Neural progenitor cell (in vitro differentiated cells): ENCODE results near the gene ADRA1B.

ENCODE experiments used
- EZH2 ChIP-seq: fragments of 200-600 bp; sonication (generic); IDR thresholded peaks from 2 replicates; pipeline ENCODE4 v1.6.1; 2017; ENCODE audit warnings: antibody characterized with exemption, mild to moderate bottlenecking, moderate library complexity
- TF ChIP-seq, protein P1 (sequence below): fragments of 200-600 bp; sonication (generic); IDR thresholded peaks from 2 replicates; pipeline ENCODE4 v1.5.1; 2017; ENCODE audit warnings: antibody characterized with exemption, mild to moderate bottlenecking

GRCh38 chr5:159893040-159893695 is 23.1 kb upstream of the ADRA1B start:
- TF ChIP-seq, protein P1, sequence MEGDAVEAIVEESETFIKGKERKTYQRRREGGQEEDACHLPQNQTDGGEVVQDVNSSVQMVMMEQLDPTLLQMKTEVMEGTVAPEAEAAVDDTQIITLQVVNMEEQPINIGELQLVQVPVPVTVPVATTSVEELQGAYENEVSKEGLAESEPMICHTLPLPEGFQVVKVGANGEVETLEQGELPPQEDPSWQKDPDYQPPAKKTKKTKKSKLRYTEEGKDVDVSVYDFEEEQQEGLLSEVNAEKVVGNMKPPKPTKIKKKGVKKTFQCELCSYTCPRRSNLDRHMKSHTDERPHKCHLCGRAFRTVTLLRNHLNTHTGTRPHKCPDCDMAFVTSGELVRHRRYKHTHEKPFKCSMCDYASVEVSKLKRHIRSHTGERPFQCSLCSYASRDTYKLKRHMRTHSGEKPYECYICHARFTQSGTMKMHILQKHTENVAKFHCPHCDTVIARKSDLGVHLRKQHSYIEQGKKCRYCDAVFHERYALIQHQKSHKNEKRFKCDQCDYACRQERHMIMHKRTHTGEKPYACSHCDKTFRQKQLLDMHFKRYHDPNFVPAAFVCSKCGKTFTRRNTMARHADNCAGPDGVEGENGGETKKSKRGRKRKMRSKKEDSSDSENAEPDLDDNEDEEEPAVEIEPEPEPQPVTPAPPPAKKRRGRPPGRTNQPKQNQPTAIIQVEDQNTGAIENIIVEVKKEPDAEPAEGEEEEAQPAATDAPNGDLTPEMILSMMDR: no peak
- no peak for TF ChIP-seq EZH2
